ENCODE data around the gene CCNC.

CCNC gene

GRCh38 chr6:99613409-99613704 is 44.9 kb upstream of the CCNC start (continued):
- TF ChIP-seq ZNF175 (tag by site-specific recombination; IDR thresholded peaks at IDR 0.05) (no peak), IKZF3 (tag by site-specific recombination; IDR thresholded peaks at IDR 0.05) (no peak), ZNF394 (tag by site-specific recombination; IDR thresholded peaks at IDR 0.05; ENCODE audit: borderline replicate concordance) (no peak), KLF1 (tag by site-specific recombination; IDR thresholded peaks at IDR 0.05) (0 out of 2 replicates have a peak, but pooled peaks have one; percentile 5), ZNF654 (tag by site-specific recombination; IDR thresholded peaks at IDR 0.05; ENCODE audit: low read depth) (no peak), GLI4 (tag by site-specific recombination; IDR thresholded peaks at IDR 0.05) (no peak), ZNF391 (tag by site-specific recombination; IDR thresholded peaks at IDR 0.05; ENCODE audit: borderline replicate concordance, low read depth) (no peak), ZNF433 (tag by site-specific recombination; IDR thresholded peaks at IDR 0.05; ENCODE audit: low read depth) (no peak), EGR2 (tag by site-specific recombination; IDR thresholded peaks at IDR 0.05; ENCODE audit: low read depth) (peak; percentile 43), ZSCAN30 (tag by site-specific recombination; IDR thresholded peaks at IDR 0.05) (peak; percentile 65), ZNF324 (tag by site-specific recombination; IDR thresholded peaks at IDR 0.05) (peak; percentile 43; the same call in 1 of the 2 replicates), ZNF558 (tag by site-specific recombination; IDR thresholded peaks at IDR 0.05) (no peak), HOXD13 (CRISPR knock-in tag; IDR thresholded peaks at IDR 0.05; ENCODE audit: borderline replicate concordance) (no peak), ZNF600 (tag by site-specific recombination; IDR thresholded peaks at IDR 0.05) (no peak), ZNF416 (tag by site-specific recombination; IDR thresholded peaks at IDR 0.05) (no peak), ZFHX2 (tag by site-specific recombination; conservative IDR thresholded peaks at IDR 0.05) (peak; percentile 74), ZNF2 (tag by site-specific recombination; IDR thresholded peaks at IDR 0.05) (no peak), ATF2 (tag by site-specific recombination; IDR thresholded peaks at IDR 0.05; ENCODE audit: low read depth) (no peak), ZNF138 (tag by site-specific recombination; IDR thresholded peaks at IDR 0.05; ENCODE audit: borderline replicate concordance) (no peak), ZNF292 (tag by site-specific recombination; IDR thresholded peaks at IDR 0.05; ENCODE audit: borderline replicate concordance, low read depth) (no peak), ZNF426 (tag by site-specific recombination; IDR thresholded peaks at IDR 0.05) (no peak), ZNF114 (tag by site-specific recombination; IDR thresholded peaks at IDR 0.05) (no peak), ZFP69B (tag by site-specific recombination; IDR thresholded peaks at IDR 0.05) (no peak)
- TF ChIP-seq, protein P1, sequence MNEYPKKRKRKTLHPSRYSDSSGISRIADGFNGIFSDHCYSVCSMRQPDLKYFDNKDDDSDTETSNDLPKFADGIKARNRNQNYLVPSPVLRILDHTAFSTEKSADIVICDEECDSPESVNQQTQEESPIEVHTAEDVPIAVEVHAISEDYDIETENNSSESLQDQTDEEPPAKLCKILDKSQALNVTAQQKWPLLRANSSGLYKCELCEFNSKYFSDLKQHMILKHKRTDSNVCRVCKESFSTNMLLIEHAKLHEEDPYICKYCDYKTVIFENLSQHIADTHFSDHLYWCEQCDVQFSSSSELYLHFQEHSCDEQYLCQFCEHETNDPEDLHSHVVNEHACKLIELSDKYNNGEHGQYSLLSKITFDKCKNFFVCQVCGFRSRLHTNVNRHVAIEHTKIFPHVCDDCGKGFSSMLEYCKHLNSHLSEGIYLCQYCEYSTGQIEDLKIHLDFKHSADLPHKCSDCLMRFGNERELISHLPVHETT (tag by site-specific recombination; IDR thresholded peaks at IDR 0.05): no peak
- TF ChIP-seq, protein P2, sequence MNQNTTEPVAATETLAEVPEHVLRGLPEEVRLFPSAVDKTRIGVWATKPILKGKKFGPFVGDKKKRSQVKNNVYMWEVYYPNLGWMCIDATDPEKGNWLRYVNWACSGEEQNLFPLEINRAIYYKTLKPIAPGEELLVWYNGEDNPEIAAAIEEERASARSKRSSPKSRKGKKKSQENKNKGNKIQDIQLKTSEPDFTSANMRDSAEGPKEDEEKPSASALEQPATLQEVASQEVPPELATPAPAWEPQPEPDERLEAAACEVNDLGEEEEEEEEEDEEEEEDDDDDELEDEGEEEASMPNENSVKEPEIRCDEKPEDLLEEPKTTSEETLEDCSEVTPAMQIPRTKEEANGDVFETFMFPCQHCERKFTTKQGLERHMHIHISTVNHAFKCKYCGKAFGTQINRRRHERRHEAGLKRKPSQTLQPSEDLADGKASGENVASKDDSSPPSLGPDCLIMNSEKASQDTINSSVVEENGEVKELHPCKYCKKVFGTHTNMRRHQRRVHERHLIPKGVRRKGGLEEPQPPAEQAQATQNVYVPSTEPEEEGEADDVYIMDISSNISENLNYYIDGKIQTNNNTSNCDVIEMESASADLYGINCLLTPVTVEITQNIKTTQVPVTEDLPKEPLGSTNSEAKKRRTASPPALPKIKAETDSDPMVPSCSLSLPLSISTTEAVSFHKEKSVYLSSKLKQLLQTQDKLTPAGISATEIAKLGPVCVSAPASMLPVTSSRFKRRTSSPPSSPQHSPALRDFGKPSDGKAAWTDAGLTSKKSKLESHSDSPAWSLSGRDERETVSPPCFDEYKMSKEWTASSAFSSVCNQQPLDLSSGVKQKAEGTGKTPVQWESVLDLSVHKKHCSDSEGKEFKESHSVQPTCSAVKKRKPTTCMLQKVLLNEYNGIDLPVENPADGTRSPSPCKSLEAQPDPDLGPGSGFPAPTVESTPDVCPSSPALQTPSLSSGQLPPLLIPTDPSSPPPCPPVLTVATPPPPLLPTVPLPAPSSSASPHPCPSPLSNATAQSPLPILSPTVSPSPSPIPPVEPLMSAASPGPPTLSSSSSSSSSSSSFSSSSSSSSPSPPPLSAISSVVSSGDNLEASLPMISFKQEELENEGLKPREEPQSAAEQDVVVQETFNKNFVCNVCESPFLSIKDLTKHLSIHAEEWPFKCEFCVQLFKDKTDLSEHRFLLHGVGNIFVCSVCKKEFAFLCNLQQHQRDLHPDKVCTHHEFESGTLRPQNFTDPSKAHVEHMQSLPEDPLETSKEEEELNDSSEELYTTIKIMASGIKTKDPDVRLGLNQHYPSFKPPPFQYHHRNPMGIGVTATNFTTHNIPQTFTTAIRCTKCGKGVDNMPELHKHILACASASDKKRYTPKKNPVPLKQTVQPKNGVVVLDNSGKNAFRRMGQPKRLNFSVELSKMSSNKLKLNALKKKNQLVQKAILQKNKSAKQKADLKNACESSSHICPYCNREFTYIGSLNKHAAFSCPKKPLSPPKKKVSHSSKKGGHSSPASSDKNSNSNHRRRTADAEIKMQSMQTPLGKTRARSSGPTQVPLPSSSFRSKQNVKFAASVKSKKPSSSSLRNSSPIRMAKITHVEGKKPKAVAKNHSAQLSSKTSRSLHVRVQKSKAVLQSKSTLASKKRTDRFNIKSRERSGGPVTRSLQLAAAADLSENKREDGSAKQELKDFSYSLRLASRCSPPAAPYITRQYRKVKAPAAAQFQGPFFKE (tag by site-specific recombination; IDR thresholded peaks at IDR 0.05; ENCODE audit: borderline replicate concordance): no peak
- TF ChIP-seq, protein P3, sequence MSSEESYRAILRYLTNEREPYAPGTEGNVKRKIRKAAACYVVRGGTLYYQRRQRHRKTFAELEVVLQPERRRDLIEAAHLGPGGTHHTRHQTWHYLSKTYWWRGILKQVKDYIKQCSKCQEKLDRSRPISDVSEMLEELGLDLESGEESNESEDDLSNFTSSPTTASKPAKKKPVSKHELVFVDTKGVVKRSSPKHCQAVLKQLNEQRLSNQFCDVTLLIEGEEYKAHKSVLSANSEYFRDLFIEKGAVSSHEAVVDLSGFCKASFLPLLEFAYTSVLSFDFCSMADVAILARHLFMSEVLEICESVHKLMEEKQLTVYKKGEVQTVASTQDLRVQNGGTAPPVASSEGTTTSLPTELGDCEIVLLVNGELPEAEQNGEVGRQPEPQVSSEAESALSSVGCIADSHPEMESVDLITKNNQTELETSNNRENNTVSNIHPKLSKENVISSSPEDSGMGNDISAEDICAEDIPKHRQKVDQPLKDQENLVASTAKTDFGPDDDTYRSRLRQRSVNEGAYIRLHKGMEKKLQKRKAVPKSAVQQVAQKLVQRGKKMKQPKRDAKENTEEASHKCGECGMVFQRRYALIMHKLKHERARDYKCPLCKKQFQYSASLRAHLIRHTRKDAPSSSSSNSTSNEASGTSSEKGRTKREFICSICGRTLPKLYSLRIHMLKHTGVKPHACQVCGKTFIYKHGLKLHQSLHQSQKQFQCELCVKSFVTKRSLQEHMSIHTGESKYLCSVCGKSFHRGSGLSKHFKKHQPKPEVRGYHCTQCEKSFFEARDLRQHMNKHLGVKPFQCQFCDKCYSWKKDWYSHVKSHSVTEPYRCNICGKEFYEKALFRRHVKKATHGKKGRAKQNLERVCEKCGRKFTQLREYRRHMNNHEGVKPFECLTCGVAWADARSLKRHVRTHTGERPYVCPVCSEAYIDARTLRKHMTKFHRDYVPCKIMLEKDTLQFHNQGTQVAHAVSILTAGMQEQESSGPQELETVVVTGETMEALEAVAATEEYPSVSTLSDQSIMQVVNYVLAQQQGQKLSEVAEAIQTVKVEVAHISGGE (tag by site-specific recombination; conservative IDR thresholded peaks at IDR 0.05; ENCODE audit: low read depth): peak; percentile 51; the same call in 1 of the 2 replicates
- TF ChIP-seq, protein P4, sequence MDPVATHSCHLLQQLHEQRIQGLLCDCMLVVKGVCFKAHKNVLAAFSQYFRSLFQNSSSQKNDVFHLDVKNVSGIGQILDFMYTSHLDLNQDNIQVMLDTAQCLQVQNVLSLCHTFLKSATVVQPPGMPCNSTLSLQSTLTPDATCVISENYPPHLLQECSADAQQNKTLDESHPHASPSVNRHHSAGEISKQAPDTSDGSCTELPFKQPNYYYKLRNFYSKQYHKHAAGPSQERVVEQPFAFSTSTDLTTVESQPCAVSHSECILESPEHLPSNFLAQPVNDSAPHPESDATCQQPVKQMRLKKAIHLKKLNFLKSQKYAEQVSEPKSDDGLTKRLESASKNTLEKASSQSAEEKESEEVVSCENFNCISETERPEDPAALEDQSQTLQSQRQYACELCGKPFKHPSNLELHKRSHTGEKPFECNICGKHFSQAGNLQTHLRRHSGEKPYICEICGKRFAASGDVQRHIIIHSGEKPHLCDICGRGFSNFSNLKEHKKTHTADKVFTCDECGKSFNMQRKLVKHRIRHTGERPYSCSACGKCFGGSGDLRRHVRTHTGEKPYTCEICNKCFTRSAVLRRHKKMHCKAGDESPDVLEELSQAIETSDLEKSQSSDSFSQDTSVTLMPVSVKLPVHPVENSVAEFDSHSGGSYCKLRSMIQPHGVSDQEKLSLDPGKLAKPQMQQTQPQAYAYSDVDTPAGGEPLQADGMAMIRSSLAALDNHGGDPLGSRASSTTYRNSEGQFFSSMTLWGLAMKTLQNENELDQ (tag by site-specific recombination; IDR thresholded peaks at IDR 0.05; ENCODE audit: low read depth): no peak

Measured in HEK293 (cell line).